Epithelial cell of proximal tubule (primary cell): Measurements from ENCODE around the gene PLRG1. TPM values are rescaled to one million over a fixed set of nuclear protein-coding genes. Genes with fewer than 3 reads are reported as not detected.

ENCODE experiments used
- DNase-seq: peaks from one replicate; pipeline ENCODE4 v3.0.0-alpha.2; 2011; ENCODE audit warnings: low read depth
- H3K4me3 ChIP-seq: 2 replicates; pipeline ENCODE4 v1.5.1; 2011; ENCODE audit warnings: low read depth, mild to moderate bottlenecking, low read length
- CTCF ChIP-seq: conservative IDR thresholded peaks from 2 replicates; pipeline ENCODE4 v1.5.1; 2012; ENCODE audit warnings: low read depth, mild to moderate bottlenecking, low read length
- total RNA-seq: library from RNA; depleted of rRNA; stranded (reverse); fragments of >200 nt; gene quantifications from 2 replicates; pipeline ENCODE4 v1.2.3, GENCODE V29; 2015

Gene PLRG1
- total RNA-seq, 1 donor from 2014 or later = 94.4 TPM

- DNase-seq = no peak
- no peak overlapping the region for H3K4me3 ChIP-seq
- no peak for TF ChIP-seq CTCF
Observed at GRCh38 chr4:154573190-154573870, 23.1 kb upstream of the PLRG1 start.

- no peak for DNase-seq
- no peak overlapping the region for H3K4me3 ChIP-seq
Observed at GRCh38 chr4:154569584-154569983, 19.4 kb upstream of the PLRG1 start.

GRCh38 chr4:154569028-154569427 is 18.8 kb upstream of the PLRG1 start:
- no peak for TF ChIP-seq CTCF
- H3K4me3 ChIP-seq = no peak overlapping the region
- DNase-seq = no peak

More at GRCh38 chr4:154569584-154569983, 19.4 kb upstream of the PLRG1 start:
- no peak for TF ChIP-seq CTCF

GRCh38 chr4:154566639-154567204 is 16.5 kb upstream of the PLRG1 start:
- H3K4me3 ChIP-seq = no peak overlapping the region
- no peak for DNase-seq
- TF ChIP-seq CTCF = no peak

GRCh38 chr4:154565704-154566103 is 15.5 kb upstream of the PLRG1 start:
- no peak for DNase-seq
- H3K4me3 ChIP-seq = no peak overlapping the region
- no peak for TF ChIP-seq CTCF

- no peak for TF ChIP-seq CTCF
- DNase-seq = no peak
Observed at GRCh38 chr4:154564311-154564710, 14.1 kb upstream of the PLRG1 start.

More at GRCh38 chr4:154564311-154564710, 14.1 kb upstream of the PLRG1 start:
- H3K4me3 ChIP-seq = no peak overlapping the region
